Stimulated activated CD8-positive, alpha-beta memory T cell treated with anti-CD3 and anti-CD28 coated beads, Interleukin-4, amount 100 ng/mL, for 48 hours (primary cell): Measurements from ENCODE around the gene RPL29.
"Not testable (repeated sequence)": the region's sequence is repeated elsewhere in the genome, so short reads cannot be mapped to it uniquely, and the experiment has no call there.

Experiments used
- DNase-seq: peaks from one replicate; pipeline ENCODE4 v3.0.0-alpha.2; 2020

Gene RPL29

GRCh38 chr3:51995346-51996163 is at the start of gene RPL29:
RPL29 (minus strand) TSS chr3:51995895; CDS start chr3:51995461, 434 bp downstream.
- DNase-seq = peak; percentile 93

DNA sequence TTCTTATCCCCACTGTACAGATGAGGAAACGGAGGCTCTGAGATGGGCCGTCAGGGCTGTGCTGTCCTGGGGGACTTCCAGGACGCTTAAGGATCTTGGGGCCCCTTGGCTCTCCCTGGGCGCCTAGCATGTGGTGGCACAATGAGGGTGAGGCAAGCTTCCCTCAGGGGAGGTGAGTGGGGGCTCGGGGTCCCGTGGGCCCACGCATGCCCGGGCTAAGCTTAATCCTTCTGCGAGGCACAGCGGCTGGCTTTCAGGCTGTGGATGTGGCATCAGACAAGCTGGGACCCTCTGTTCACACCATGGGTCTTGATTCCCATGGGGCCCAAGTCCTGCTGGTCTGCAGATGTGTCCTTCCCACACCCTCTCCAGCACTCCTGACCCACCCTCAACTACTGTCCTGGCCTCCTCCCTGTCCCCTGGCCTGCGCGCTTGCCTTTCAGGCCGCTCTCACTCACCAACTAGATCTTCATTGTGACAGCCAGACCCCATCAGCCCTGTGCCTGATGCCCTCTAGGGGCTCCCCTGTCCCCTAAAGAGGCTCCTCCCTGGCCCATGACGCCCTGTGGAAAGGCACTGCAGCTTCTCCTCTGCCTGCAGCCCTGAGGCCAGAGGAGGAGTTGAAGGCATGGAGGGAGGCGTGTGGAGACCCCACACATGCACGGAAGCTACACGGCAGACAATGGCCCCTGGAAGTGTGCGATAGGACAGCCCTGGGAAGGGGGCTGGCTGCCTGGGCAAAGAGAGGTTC is 49.3 kb upstream of the RPL29 start:
- no peak for DNase-seq

DNA sequence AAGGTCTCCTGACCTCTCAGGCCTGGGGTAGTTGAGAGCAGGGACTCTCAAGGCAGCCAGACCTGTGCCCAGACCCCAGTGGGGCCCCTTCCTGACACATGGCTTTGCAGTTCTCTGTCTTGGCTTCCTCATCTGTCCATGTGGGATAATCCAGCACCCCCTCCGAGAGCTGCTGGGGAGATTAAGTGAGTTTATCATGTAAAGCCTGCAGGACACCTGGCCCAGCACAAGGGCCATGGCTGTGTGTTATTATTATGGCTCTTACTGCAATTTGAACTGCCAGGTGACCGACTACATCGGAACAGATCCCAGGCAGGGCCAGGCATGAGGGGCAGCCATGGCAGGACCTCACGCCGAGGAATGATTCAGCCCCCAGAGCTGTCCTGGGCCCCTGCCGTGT is 48.1 kb upstream of the RPL29 start:
- no peak for DNase-seq

DNA sequence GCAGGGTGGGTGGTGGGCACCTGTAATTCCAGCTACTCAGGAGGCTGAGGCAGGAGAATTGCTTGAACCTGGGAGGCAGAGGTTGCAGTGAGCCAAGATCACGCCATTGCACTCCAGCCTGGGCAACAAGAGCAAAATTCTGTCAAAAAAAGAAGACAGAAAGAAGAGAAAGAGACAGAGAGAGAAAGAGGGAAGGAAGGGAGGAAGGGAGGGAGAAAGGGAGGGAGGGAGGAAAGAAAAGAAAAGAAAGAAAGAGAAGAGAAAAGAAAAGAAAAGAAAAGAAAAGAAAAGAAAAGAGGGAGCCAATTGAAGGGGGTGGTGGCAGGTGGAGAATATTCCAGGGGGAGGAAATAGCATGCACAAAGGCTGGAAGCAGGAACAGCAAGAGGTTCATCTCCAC is 47.3 kb upstream of the RPL29 start:
- DNase-seq = not testable (repeated sequence)

DNA sequence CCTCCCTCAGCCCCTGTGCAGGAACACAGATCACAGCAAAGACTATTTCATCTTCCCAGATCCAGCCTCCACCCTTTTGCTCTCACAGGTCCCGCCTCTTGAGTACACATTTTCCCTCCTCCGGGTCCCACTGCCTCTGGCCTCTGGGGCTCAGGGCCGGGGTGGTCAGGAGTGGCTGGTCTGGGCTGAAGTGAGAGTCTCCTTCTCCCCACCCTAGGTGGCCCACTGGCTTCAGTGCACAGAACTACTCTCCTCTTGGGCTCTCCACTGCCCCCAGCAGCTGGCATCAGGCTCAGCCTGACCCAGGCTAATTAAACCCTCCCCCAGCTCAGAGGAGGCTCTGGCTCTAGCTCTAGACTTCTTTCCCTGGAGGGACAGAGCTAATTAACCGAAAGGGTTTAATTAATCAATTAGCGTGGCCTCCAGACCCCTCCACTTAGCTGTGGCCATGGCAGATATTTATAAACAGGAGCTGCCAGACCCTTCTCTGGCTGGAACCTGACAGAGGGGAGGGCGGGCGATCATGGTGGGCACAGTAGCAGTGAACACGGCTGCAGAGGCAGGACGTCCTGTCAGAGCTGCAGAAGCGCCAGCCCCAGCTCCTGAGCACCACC is 45.5 kb upstream of the RPL29 start:
- no peak for DNase-seq

DNA sequence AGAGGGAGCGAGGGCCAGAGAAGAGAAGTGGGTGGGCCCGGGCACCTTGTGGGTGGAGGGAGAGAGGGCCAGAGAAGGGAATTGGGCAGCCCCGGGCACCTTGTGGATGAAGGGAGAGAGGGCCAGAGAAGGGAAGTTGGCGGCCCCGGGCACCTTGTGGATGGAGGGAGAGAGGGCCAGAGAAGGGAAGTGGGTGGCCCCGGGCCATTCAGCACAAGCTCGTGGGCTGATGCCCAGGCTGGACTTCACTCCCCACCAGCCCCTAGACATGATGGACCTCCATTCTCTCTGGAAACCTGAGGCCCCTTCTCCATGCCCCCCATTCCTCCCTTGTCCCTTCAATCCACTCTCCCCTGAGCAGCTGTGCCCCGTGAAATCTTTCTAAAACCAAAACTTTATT is 44.9 kb upstream of the RPL29 start:
- DNase-seq = no peak

DNA sequence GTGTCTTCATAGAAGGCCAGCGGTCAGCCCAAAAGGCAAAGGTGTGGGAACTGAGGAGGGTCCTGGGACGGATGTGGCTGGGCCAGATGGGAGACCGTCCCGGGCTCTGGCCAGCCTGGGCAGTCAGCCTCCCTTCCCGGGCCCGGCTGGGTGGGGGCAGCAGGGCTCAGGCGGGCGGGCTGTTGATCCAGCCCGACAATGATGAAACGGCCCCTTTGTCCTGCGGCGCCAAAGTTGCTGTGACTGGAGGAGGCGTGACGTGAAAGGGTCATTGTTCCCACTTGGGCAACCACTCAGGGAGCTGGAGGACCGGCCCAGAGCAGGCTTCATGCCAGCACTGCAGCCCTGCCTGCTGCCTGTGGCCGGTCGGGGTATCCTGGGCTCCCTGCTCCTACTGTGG is 44.2 kb upstream of the RPL29 start:
- DNase-seq = no peak

DNA sequence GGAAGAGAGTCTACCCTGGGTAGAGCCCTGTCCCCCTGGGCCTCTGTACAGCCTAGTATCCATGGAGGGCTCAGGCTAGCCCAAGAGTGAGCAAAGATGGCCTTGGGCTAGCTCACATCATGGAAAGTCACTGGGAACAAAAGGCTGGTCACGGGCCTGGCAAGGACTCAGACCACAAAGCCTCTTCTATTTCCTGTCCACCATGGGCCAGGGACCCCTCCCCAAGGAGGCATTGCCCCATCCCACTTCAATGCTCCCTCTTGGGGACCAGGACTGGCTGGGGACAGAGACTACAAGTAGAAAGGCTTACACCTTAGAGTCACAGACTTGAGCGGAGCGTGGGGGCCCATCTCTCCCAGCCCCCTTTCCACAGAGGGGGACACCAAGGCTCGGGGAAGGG is 43.7 kb upstream of the RPL29 start:
- DNase-seq = no peak

DNA sequence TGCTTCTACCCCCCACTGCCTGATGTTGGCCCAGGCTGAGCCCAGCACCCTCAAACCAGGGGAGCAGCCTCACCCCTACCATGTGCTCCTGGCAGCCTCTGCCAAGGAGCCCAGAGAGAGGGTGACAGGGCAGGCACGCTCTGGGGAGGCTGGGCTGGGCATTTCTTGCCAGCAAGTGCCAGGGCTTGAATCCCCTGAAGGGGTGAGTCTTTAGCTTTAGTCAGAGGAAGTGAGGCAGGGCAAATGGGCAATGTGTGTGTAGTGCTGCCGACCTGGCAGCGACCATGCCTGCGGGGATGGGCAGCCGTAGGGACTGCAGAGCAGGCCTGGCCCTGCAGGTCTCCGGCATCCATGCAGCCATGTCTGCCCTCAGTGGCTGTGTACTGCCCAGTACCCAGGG is 42.5 kb upstream of the RPL29 start:
- no peak for DNase-seq

DNA sequence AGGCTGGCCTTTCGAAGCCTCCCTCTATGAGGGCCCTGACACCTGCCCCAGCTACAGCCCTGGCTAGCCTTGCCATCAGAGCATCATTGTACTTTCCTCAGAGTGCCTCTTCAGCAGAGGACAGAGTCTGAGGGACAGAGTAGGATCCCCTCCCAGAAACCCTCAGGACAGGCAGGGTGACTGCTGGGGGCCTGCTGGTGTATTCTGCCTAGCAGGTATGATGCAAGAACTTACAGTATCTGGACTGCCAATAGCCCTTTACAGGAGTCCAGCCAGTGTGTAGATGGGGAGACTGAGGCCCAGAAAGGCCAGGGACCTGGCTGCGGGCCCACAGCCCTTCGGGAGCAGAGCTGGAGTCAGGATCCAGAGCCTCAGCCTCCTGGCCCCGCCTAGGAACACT is 41.6 kb upstream of the RPL29 start:
- DNase-seq = no peak

GRCh38 chr3:52036829-52037228 is 41.1 kb upstream of the RPL29 start:
- DNase-seq = no peak

GRCh38 chr3:52036222-52036694 is 40.6 kb upstream of the RPL29 start:
- DNase-seq = no peak

DNA sequence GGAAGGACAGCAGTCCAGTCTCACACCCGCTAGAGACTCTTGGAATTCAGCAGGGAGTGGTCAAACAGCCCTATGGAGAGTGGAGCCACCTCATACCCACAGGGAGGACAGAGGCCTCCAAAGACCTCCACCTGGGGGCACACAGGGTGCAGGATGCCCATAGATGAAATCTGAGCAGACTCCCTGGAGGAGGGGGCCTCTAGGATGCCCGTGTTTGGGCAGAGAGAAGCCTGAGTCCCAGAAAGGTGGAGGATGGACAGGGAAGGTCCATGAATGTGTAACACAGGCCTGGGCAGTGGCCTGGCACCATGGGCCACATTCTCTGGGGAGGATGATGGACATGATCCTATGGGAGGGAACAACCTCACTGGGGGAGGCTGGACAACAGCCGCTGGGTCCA is 39.0 kb upstream of the RPL29 start:
- no peak for DNase-seq

- no peak for DNase-seq
These were observed 38.5 kb upstream of the RPL29 start for GRCh38 chr3:52034212-52034611.

GRCh38 chr3:52033748-52034147 is 38.1 kb upstream of the RPL29 start:
- DNase-seq = not testable (repeated sequence)

GRCh38 chr3:52032702-52033408 is 37.2 kb upstream of the RPL29 start:
- DNase-seq = no peak

- no peak for DNase-seq
These were observed 36.2 kb upstream of the RPL29 start for GRCh38 chr3:52031896-52032295.

DNA sequence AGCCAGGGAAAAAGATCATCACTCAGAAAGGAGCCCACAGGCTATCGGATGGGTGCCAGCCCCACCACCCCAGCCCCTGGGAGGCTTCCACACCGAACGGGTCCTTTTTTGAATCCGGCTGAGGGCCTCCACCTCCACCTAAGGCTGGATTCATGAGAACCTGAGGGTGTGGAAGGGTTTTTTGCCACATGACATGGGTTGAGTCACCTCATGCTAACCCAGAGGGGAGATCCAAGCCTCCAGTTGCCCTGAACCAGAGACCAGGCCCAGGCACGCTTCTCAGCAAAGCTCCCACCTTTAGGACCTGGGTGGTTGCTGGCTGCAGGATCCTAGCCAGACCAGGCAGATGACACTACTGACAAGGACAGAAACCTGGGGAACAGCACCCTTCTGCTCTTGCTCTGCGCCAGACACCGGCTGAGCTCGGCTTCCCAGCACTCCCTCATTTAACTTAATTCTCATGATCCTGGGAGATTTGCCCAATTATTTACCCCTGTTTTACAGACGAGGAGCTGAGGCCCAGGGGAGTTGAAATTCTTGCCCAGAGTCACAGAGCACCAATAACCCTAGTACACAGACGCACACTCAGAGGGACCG is 35.1 kb upstream of the RPL29 start:
- DNase-seq = no peak

GRCh38 chr3:52029535-52029934 is 33.8 kb upstream of the RPL29 start:
- no peak for DNase-seq

DNA sequence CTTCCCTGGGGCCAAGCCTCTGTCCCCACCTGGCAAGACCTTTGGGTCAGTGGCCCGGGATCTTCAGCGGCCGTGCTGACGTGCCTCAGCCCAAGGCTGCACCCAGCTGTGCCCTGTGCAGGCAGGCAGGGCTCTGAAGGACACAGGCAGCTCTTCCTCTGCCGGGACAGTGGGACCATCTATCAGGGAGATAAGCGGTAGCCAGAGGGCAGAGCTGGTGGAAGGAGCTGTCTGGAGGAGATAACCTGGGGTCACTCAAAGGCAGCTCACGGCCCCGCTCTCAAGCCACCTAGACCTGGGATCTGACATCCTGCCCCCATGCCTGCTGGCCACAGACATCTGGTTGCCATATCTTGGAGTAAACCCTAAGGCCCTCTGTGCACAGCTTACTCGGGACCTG is 33.4 kb upstream of the RPL29 start:
- DNase-seq = no peak

GRCh38 chr3:52028572-52028971 is 32.9 kb upstream of the RPL29 start:
- no peak for DNase-seq

DNA sequence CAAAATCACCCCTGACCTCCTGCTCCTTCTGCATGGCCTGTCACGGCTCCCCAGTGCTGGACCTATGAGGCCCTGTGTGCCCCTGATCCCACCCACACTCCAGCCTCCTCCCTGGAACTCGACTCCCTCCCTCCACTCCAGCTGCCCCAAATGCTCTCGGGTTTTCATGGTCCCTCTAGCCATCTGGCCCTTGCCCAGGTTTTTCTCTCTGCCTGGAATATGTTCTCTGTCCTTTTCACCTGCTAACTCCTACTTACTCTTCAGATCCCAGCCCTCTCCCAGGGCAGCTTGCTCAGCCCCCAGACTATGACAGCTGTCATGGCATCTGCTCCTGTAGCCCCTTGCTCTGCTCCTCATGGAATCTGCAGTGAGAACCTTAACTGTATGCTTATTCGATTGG is 30.3 kb upstream of the RPL29 start:
- DNase-seq = no peak

DNA sequence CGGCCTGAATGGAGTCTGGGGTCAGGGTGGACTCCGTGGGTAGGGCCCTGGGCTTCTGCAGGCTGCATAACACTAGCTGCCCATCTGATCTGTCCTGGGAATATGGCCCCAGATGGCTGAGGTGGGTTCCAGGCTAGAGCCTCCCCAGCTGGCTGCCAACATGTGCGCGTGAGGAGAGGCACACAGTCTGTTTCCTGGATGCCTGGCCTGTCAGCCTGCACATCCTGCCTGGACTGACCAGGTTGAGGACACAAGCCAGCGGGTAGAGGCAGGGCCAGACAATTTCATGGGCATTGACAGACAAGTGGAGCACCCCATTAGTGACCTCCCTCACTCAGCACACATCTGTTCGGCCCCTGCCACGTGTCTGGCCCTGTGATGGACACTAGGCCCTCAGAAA is 29.8 kb upstream of the RPL29 start:
- no peak for DNase-seq
